Neuronal stem cell (in vitro differentiated cells): ENCODE data around the gene SV2C.

Experiments used
- DNase-seq: peaks from one replicate; pipeline ENCODE4 v3.0.0-alpha.2; 2013; ENCODE audit warnings: low spot score
- H2AFZ ChIP-seq: one replicate; pipeline ENCODE4 v1.6.1; 2013; ENCODE audit warnings: mild to moderate bottlenecking, low read length, inconsistent platforms
- H2AK5ac ChIP-seq: 2 replicates; pipeline ENCODE4 v1.6.1; 2013; ENCODE audit warnings: low read depth, mild to moderate bottlenecking, inconsistent platforms, low read length, moderate library complexity, mixed read lengths
- H2BK120ac ChIP-seq: 2 replicates; pipeline ENCODE4 v1.6.1; 2013; ENCODE audit warnings: low read depth, mild to moderate bottlenecking, inconsistent platforms, low read length, moderate library complexity, mixed read lengths
- H2BK12ac ChIP-seq: one replicate; pipeline ENCODE4 v1.6.1; 2013; ENCODE audit warnings: low read length, inconsistent platforms
- H2BK15ac ChIP-seq: 2 replicates; pipeline ENCODE4 v1.6.1; 2013; ENCODE audit warnings: mild to moderate bottlenecking, low read length, inconsistent platforms, mixed read lengths
- H2BK5ac ChIP-seq: one replicate; pipeline ENCODE4 v1.6.1; 2013; ENCODE audit warnings: inconsistent platforms, mild to moderate bottlenecking, low read length, moderate library complexity
- H3K14ac ChIP-seq: one replicate; pipeline ENCODE4 v1.6.1; 2013; ENCODE audit warnings: low read length, inconsistent platforms
- H3K18ac ChIP-seq: 2 replicates; pipeline ENCODE4 v1.6.1; 2013; ENCODE audit warnings: low read length, inconsistent platforms
- H3K23ac ChIP-seq: 2 replicates; pipeline ENCODE4 v1.6.1; 2013; ENCODE audit warnings: low read depth, mild to moderate bottlenecking, mixed read lengths, low read length, inconsistent platforms; ENCODE audit not compliant: poor library complexity
- H3K27ac ChIP-seq: replicated peaks from 3 replicates; pipeline ENCODE4 v1.5.1; 2013; ENCODE audit warnings: low read length, inconsistent platforms
- H3K27me3 ChIP-seq, 3 experiments: 2 replicates each; pipeline ENCODE4 v1.6.1; 2013; ENCODE audit warnings: low read length in 3 of 3, mild to moderate bottlenecking in 2 of 3, inconsistent platforms in 1 of 3, low read depth in 1 of 3, mixed read lengths in 1 of 3, moderate library complexity in 1 of 3; ENCODE audit not compliant: control insufficient read depth in 3 of 3, insufficient read depth in 3 of 3
- H3K36me3 ChIP-seq, 2 donors: replicated peaks in 1 of 2; 2 replicates each; pipeline ENCODE4 v1.6.1; 2013; ENCODE audit warnings: low read length in 2 of 2; ENCODE audit not compliant: control insufficient read depth in 2 of 2, insufficient read depth in 2 of 2
- H3K4ac ChIP-seq: 2 replicates; pipeline ENCODE4 v1.6.1; 2013; ENCODE audit warnings: inconsistent platforms, mild to moderate bottlenecking, low read length, moderate library complexity
- H3K4me1 ChIP-seq, 2 donors: 1 replicate in 1 of 2; 2 replicates in 1 of 2; pipeline ENCODE4 v1.6.1; 2013; ENCODE audit warnings: low read length in 2 of 2, low read depth in 1 of 2; ENCODE audit not compliant: control insufficient read depth in 2 of 2, insufficient read depth in 1 of 2
- H3K4me2 ChIP-seq: one replicate; pipeline ENCODE4 v1.6.1; 2013; ENCODE audit warnings: mild to moderate bottlenecking, low read length, inconsistent platforms; ENCODE audit not compliant: insufficient read depth, poor library complexity, severe bottlenecking
- H3K4me3 ChIP-seq, 2 donors: 2 replicates each; pipeline ENCODE4 v1.5.1; 2013; ENCODE audit warnings: low read length in 2 of 2, mild to moderate bottlenecking in 2 of 2, inconsistent platforms in 1 of 2, moderate library complexity in 1 of 2
- H3K79me1 ChIP-seq: one replicate; pipeline ENCODE4 v1.6.1; 2013; ENCODE audit warnings: low read depth, mild to moderate bottlenecking, inconsistent platforms, low read length, moderate library complexity
- H3K9ac ChIP-seq: one replicate; pipeline ENCODE4 v1.6.1; 2013; ENCODE audit warnings: mild to moderate bottlenecking, low read depth, low read length, inconsistent platforms; ENCODE audit not compliant: poor library complexity
- H3K9me3 ChIP-seq, 2 donors: replicated peaks in 1 of 2; 2 replicates each; pipeline versions ENCODE3 to v1.6.1; 2013; ENCODE audit warnings: low read length in 2 of 2, mild to moderate bottlenecking in 2 of 2, inconsistent platforms in 1 of 2, low read depth in 1 of 2, mixed read lengths in 1 of 2, moderate library complexity in 1 of 2; ENCODE audit not compliant: control insufficient read depth in 2 of 2, insufficient read depth in 1 of 2
- H4K8ac ChIP-seq: one replicate; pipeline ENCODE4 v1.6.1; 2013; ENCODE audit warnings: low read depth, mild to moderate bottlenecking, inconsistent platforms, low read length, moderate library complexity
- H4K91ac ChIP-seq: one replicate; pipeline ENCODE4 v1.6.1; 2013; ENCODE audit warnings: low read length, low read depth, mild to moderate bottlenecking, inconsistent platforms; ENCODE audit not compliant: poor library complexity
- WGBS, 2 donors: extraction: QIAGEN DNeasy Blood & Tissue Kit; methylation state at CpG; one replicate each; pipeline ENCODE4 v1.1.7; 2013; ENCODE audit warnings: missing lambda C conversion rate in 2 of 2, mixed read lengths in 1 of 2; ENCODE audit not compliant: insufficient read length in 2 of 2, insufficient replicate concordance in 1 of 2; ENCODE audit errors: extremely low coverage in 2 of 2; 5-methylcytosine and 5-hydroxymethylcytosine counted together

Gene SV2C

GRCh38 chr5:76289692-76290091 lies 206.5 kb downstream of the SV2C start:
- Histone ChIP-seq H3K9ac (no peak overlapping the region), H3K36me3 (no peaks in the 10 kb centered on the region), H4K91ac (no peak overlapping the region), H3K27me3 (no peaks in the 10 kb centered on the region), H2AFZ (no peak overlapping the region), H3K14ac (no peak overlapping the region), H3K4me3 (no peak overlapping the region), H3K18ac (no peak overlapping the region), H3K4me2 (no peak overlapping the region), H3K9me3 (no peaks in the 10 kb centered on the region), H2BK12ac (no peak overlapping the region), H3K4me1 (peaks cover 0 to 1% of the 10 kb centered on the region in 2 donors), H3K27ac (no peak overlapping the region), H3K4ac (no peak overlapping the region), H3K79me1 (no peaks in the 10 kb centered on the region), H2BK120ac (no peak overlapping the region), H2BK5ac (no peak overlapping the region), H2AK5ac (no peak overlapping the region), H2BK15ac (no peak overlapping the region), H3K23ac (no peak overlapping the region), H4K8ac (no peak overlapping the region)
- DNase-seq, result no peak
- WGBS, 2 donors, result no CpG with 5 or more reads among the region's 6 CpGs

GRCh38 chr5:76290321-76290757 lies 207.2 kb downstream of the SV2C start:
- Histone ChIP-seq H3K14ac (no peak overlapping the region), H2BK15ac (no peak overlapping the region), H3K4me2 (no peak overlapping the region), H3K18ac (no peak overlapping the region), H3K27me3 (no peaks in the 10 kb centered on the region), H2AK5ac (no peak overlapping the region), H3K23ac (no peak overlapping the region), H2BK5ac (no peak overlapping the region), H4K8ac (no peak overlapping the region), H2AFZ (no peak overlapping the region), H3K4me3 (no peak overlapping the region), H4K91ac (no peak overlapping the region), H3K4me1 (peaks cover 0 to 1% of the 10 kb centered on the region in 2 donors), H2BK120ac (no peak overlapping the region), H3K4ac (no peak overlapping the region), H3K9me3 (no peaks in the 10 kb centered on the region), H2BK12ac (no peak overlapping the region), H3K79me1 (no peaks in the 10 kb centered on the region), H3K36me3 (no peaks in the 10 kb centered on the region), H3K27ac (no peak overlapping the region), H3K9ac (no peak overlapping the region)
- no CpG with 5 or more reads among the region's 3 CpGs for WGBS, 2 donors
- no peak for DNase-seq

GRCh38 chr5:76291305-76292077 lies 208.3 kb downstream of the SV2C start:
- H4K91ac ChIP-seq, result no peak overlapping the region
- no peak overlapping the region for H3K9ac ChIP-seq
- H3K36me3 ChIP-seq, result no peaks in the 10 kb centered on the region
- no peak overlapping the region for H2BK15ac ChIP-seq
- H3K4ac ChIP-seq, result no peak overlapping the region
- no peak overlapping the region for H3K27ac ChIP-seq
- no peak overlapping the region for H3K23ac ChIP-seq
- H3K27me3 ChIP-seq, result no peaks in the 10 kb centered on the region
- H3K79me1 ChIP-seq, result no peaks in the 10 kb centered on the region
- no peak overlapping the region for H4K8ac ChIP-seq
- no peak overlapping the region for H3K4me3 ChIP-seq
- no peak overlapping the region for H2BK12ac ChIP-seq
- DNase-seq, result no peak
- H2BK5ac ChIP-seq, result no peak overlapping the region
- H3K4me1 ChIP-seq, result peaks cover 0 to 1% of the 10 kb centered on the region in 2 donors
- H3K18ac ChIP-seq, result no peak overlapping the region
- H2BK120ac ChIP-seq, result no peak overlapping the region
- no peak overlapping the region for H3K4me2 ChIP-seq
- H3K9me3 ChIP-seq, result no peaks in the 10 kb centered on the region
- WGBS, 2 donors, result no CpG with 5 or more reads among the region's 8 CpGs
- H2AK5ac ChIP-seq, result no peak overlapping the region
- no peak overlapping the region for H2AFZ ChIP-seq
- no peak overlapping the region for H3K14ac ChIP-seq

DNA sequence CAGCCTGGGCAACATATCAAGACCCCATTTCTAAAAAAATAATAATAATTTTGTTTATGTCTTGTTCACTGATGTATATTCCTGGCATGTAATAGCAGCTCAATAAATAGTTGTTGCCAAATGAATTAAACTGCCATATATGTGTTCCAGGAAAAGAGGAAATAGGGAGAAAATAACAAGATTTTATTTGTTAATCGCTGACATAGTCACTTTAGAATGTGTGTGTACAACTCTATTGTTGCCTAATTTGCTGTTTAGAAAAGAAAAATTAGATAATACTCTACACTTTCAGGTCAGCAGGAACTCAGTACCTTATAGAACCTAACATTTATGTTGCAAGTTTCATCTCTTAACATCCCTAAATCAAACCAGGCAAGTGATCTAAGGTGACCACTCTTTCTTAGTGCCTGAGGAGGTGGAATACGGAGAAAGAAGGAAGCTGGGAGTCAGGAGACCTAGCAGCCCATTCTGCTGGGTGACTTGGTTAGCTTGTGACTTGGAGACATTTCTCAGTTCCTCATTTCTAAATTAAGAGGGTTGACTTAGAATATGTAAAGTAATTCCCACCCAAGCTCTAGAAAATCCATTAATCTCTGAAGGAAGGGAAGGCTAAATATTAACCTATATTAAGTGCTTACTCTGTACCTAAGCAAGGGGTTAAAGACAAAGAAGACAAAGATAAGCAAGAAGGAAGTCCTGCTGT lies 209.6 kb downstream of the SV2C start:
- Histone ChIP-seq H3K4me1 (peaks cover 0 to 1% of the 10 kb centered on the region in 2 donors), H3K4me3 (no peak overlapping the region), H2BK12ac (no peak overlapping the region), H3K9me3 (no peaks in the 10 kb centered on the region), H3K79me1 (no peaks in the 10 kb centered on the region), H3K9ac (no peak overlapping the region), H3K18ac (no peak overlapping the region), H2BK120ac (no peak overlapping the region), H3K4me2 (no peak overlapping the region), H3K36me3 (no peaks in the 10 kb centered on the region), H2AK5ac (no peak overlapping the region), H2BK15ac (no peak overlapping the region), H3K27ac (no peak overlapping the region), H2AFZ (no peak overlapping the region), H3K14ac (no peak overlapping the region), H2BK5ac (no peak overlapping the region), H3K27me3 (no peaks in the 10 kb centered on the region), H3K4ac (no peak overlapping the region), H4K8ac (no peak overlapping the region), H4K91ac (no peak overlapping the region), H3K23ac (no peak overlapping the region)
- DNase-seq, result no peak
- no CpG with 5 or more reads among the region's 2 CpGs for WGBS, 2 donors
